Uterus (tissue), 4 donors: ENCODE data around the gene PRKG1. TPM values are rescaled to one million over a fixed set of nuclear protein-coding genes. Genes with fewer than 3 reads are reported as not detected.
"Not testable (repeated sequence)": the region's sequence is repeated elsewhere in the genome, so short reads cannot be mapped to it uniquely, and the experiment has no call there.

Experiments used
- DNase-seq, 2 donors: peaks; one replicate each; pipeline ENCODE4 v3.0.0-alpha.2; 2019 to 2020
- H3K27ac ChIP-seq, 2 donors: fragments of 200-600 bp; sonication (generic); 1 replicate in 1 of 2; 2 replicates in 1 of 2; pipeline ENCODE4 v1.5.1; 2016 to 2018
- H3K27me3 ChIP-seq, 2 donors: fragments of 200-600 bp; sonication (generic); one replicate each; pipeline ENCODE4 v1.5.1; 2018 to 2019; ENCODE audit warnings: control low read depth in 1 of 2
- H3K36me3 ChIP-seq, 2 donors: fragments of 200-600 bp; sonication (generic); one replicate each; pipeline ENCODE4 v1.5.1; 2019; ENCODE audit warnings: control low read depth in 1 of 2
- H3K4me1 ChIP-seq, 2 donors: fragments of 200-600 bp; sonication (generic); one replicate each; pipeline ENCODE4 v1.5.1; 2018 to 2019; ENCODE audit warnings: control low read depth in 1 of 2
- H3K4me3 ChIP-seq, 2 donors: fragments of 200-600 bp; sonication (generic); 1 replicate in 1 of 2; 2 replicates in 1 of 2; pipeline ENCODE4 v1.5.1; 2018 to 2019; ENCODE audit warnings: mild to moderate bottlenecking in 1 of 2
- H3K9me3 ChIP-seq, 2 donors: fragments of 200-600 bp; sonication (generic); one replicate each; pipeline ENCODE4 v1.5.1; 2019; ENCODE audit warnings: control low read depth in 1 of 2
- CTCF ChIP-seq, 4 experiments: fragments of 200-600 bp in 2 of 4; fragments of 450-650 bp in 2 of 4; sonication (generic) in 2 of 4; IDR thresholded peaks; one replicate each; pipeline ENCODE4 v1.5.1; 2016 to 2019; ENCODE audit warnings: antibody characterized with exemption in 4 of 4, mild to moderate bottlenecking in 2 of 4, moderate library complexity in 1 of 4
- POLR2A ChIP-seq, 2 donors: fragments of 450-650 bp; IDR thresholded peaks; one replicate each; pipeline ENCODE4 v1.6.1; 2016; ENCODE audit warnings: antibody characterized with exemption in 2 of 2, mild to moderate bottlenecking in 1 of 2, moderate library complexity in 1 of 2
- intact Hi-C: fragments of 100-400 bp; cut with DNase I; formaldehyde crosslinking; loops from one replicate; pipeline ENCODE4 v1.15.1; 2023; ENCODE audit warnings: low total_unique reads
- total RNA-seq, 4 donors: library from RNA; depleted of rRNA in 3 of 4; stranded (reverse); fragments of >200 nt in 3 of 4; gene quantifications; one replicate each; pipeline versions ENCODE4 v1.1.0 to v1.2.4, GENCODE V29; 2014 to 2023
- donor health status: DM: yes; HTN: yes; CAD: no.

PRKG1 gene
- total RNA-seq, 4 donors from 2014 or later = 32.4 to 136 (median 69.6) TPM

GRCh38 chr10:52226197-52226847 lies 1152.0 kb downstream of the PRKG1 start:
- Histone ChIP-seq H3K4me1 (no peaks in the 10 kb centered on the region), H3K9me3 (no peaks in the 10 kb centered on the region), H3K4me3 (no peak overlapping the region), H3K27me3 (no peaks in the 10 kb centered on the region), H3K36me3 (no peaks in the 10 kb centered on the region), H3K27ac (no peak overlapping the region)
- intact Hi-C loops = no loop called here
- TF ChIP-seq CTCF (IDR thresholded peaks at IDR 0.05) = no peak
- no peak for TF ChIP-seq POLR2A (IDR thresholded peaks at IDR 0.05)
- no peak for DNase-seq

- Histone ChIP-seq H3K36me3 (no peaks in the 10 kb centered on the region), H3K27me3 (no peaks in the 10 kb centered on the region), H3K4me3 (no peak overlapping the region), H3K4me1 (no peaks in the 10 kb centered on the region), H3K9me3 (no peaks in the 10 kb centered on the region), H3K27ac (no peak overlapping the region)
- TF ChIP-seq POLR2A (IDR thresholded peaks at IDR 0.05) (no peak), CTCF (IDR thresholded peaks at IDR 0.05) (no peak)
- intact Hi-C loops = no loop called here
- DNase-seq = no peak
These were observed 1154.3 kb downstream of the PRKG1 start for GRCh38 chr10:52228556-52228955.

- H3K27me3 ChIP-seq = no peaks in the 10 kb centered on the region
- no peak for DNase-seq
- TF ChIP-seq CTCF (IDR thresholded peaks at IDR 0.05) (no peak), POLR2A (IDR thresholded peaks at IDR 0.05) (no peak)
- H3K27ac ChIP-seq = no peak overlapping the region
- intact Hi-C loops = no loop called here
- no peak overlapping the region for H3K4me3 ChIP-seq
- H3K4me1 ChIP-seq = no peaks in the 10 kb centered on the region
- no peaks in the 10 kb centered on the region for H3K36me3 ChIP-seq
- no peaks in the 10 kb centered on the region for H3K9me3 ChIP-seq
These were observed 1155.1 kb downstream of the PRKG1 start for GRCh38 chr10:52229291-52229931.

- no peak for TF ChIP-seq POLR2A (IDR thresholded peaks at IDR 0.05)
- no peak for TF ChIP-seq CTCF (IDR thresholded peaks at IDR 0.05)
- Histone ChIP-seq H3K27me3 (no peaks in the 10 kb centered on the region), H3K9me3 (no peaks in the 10 kb centered on the region), H3K4me3 (no peak overlapping the region), H3K4me1 (no peaks in the 10 kb centered on the region), H3K27ac (no peak overlapping the region), H3K36me3 (no peaks in the 10 kb centered on the region)
- no peak for DNase-seq
- intact Hi-C loops = no loop called here
These were observed 1158.5 kb downstream of the PRKG1 start for GRCh38 chr10:52232561-52233350.

- H3K4me3 ChIP-seq, DNase-seq: not testable (repeated sequence)
These were observed 1159.2 kb downstream of the PRKG1 start for GRCh38 chr10:52233351-52233991.

More at GRCh38 chr10:52233351-52233991, 1159.2 kb downstream of the PRKG1 start:
- H3K27ac ChIP-seq, H3K4me1 ChIP-seq, H3K27me3 ChIP-seq, H3K36me3 ChIP-seq, H3K9me3 ChIP-seq, intact Hi-C loops: not testable (repeated sequence)
